Endothelial cell of umbilical vein (primary cell): ENCODE measurements around the gene UQCC2. TPM values are rescaled to one million over a fixed set of nuclear protein-coding genes. Genes with fewer than 3 reads are reported as not detected.

Experiments used
- BruUV-seq: library from RNA; stranded (reverse); fragments of 400-500 nt; replicated peaks from 2 replicates; lab custom pipeline; 2021; lab: Mats Ljungman, UMichigan
- CTCF ChIA-PET: fragments of 300-600, 350-600 bp; sonication (Branson Sonifier 250); formaldehyde crosslinking; loops from one replicate; lab custom pipeline; 2021; ENCODE audit warnings: antibody characterized with exemption, inconsistent platforms; lab: Charles Lee
- POLR2A ChIA-PET: fragments of 300-600, 350-600 bp; sonication (Branson Sonifier 250); formaldehyde crosslinking; loops from one replicate; lab custom pipeline; 2021; ENCODE audit warnings: antibody characterized with exemption, inconsistent platforms; lab: Charles Lee
- DNase-seq: peaks from one replicate; pipeline ENCODE4 v3.0.0-alpha.2; 2011; ENCODE audit warnings: low read depth, low spot score
- FAIRE-seq: peaks from 2 replicates; lab custom pipeline; 2011; peaks lifted over from hg19 to GRCh38; lab: Jason Lieb, UNC
- H2AFZ ChIP-seq: 2 replicates; pipeline ENCODE4 v1.6.0; 2012; ENCODE audit warnings: low read depth, low read length, control low read depth, inconsistent platforms
- H3K27ac ChIP-seq: 2 replicates; pipeline ENCODE4 v1.5.1; 2011; ENCODE audit warnings: low read depth, mild to moderate bottlenecking, control low read depth, low read length, moderate library complexity; ENCODE audit not compliant: insufficient read depth
- H3K27me3 ChIP-seq, 2 experiments: 2 replicates each; pipeline versions ENCODE4 v1.6.0 to v1.6.1; 2011; ENCODE audit warnings: low read length in 2 of 2, mixed read lengths in 1 of 2; ENCODE audit not compliant: control insufficient read depth in 2 of 2, insufficient read depth in 2 of 2
- H3K36me3 ChIP-seq, 2 experiments: 2 replicates in 1 of 2; 3 replicates in 1 of 2; pipeline ENCODE4 v1.5.1; 2011; ENCODE audit warnings: low read length in 2 of 2, mild to moderate bottlenecking in 1 of 2, moderate library complexity in 1 of 2; ENCODE audit not compliant: control insufficient read depth in 2 of 2, insufficient read depth in 2 of 2; ENCODE audit errors: extremely low read depth in 1 of 2
- H3K4me1 ChIP-seq: 3 replicates; pipeline ENCODE4 v1.5.1; 2011; ENCODE audit warnings: mild to moderate bottlenecking, low read length; ENCODE audit not compliant: control insufficient read depth, insufficient read depth; ENCODE audit errors: extremely low read depth
- H3K4me2 ChIP-seq: 2 replicates; pipeline ENCODE4 v1.6.1; 2011; ENCODE audit warnings: low read length, control low read depth, mixed read lengths; ENCODE audit not compliant: insufficient read depth
- H3K4me3 ChIP-seq, 3 experiments: fragments of 200-600 bp in 1 of 3; sonication (generic), shearing (Covaris generic) in 1 of 3; replicated peaks in 1 of 3; 2 replicates each; pipeline ENCODE4 v1.5.1; 2011 to 2016; ENCODE audit warnings: control low read depth in 3 of 3, low read length in 3 of 3, mild to moderate bottlenecking in 2 of 3, inconsistent platforms in 1 of 3, low read depth in 1 of 3, moderate library complexity in 1 of 3; ENCODE audit not compliant: insufficient read depth in 1 of 3
- H3K79me2 ChIP-seq: 2 replicates; pipeline ENCODE4 v1.6.0; 2012; ENCODE audit warnings: low read length, inconsistent platforms; ENCODE audit not compliant: control insufficient read depth, insufficient read depth
- H3K9ac ChIP-seq: replicated peaks from 2 replicates; pipeline ENCODE3; 2011; ENCODE audit warnings: low read length, control low read depth; ENCODE audit not compliant: insufficient read depth; ENCODE audit errors: extremely low read depth
- H3K9me1 ChIP-seq: replicated peaks from 3 replicates; pipeline ENCODE4 v1.6.0; 2011; ENCODE audit warnings: mild to moderate bottlenecking, low read length; ENCODE audit not compliant: control insufficient read depth, insufficient read depth; ENCODE audit errors: extremely low read depth
- H3K9me3 ChIP-seq: replicated peaks from 2 replicates; pipeline ENCODE4 v1.5.1; 2012; ENCODE audit warnings: low read length, inconsistent platforms; ENCODE audit not compliant: control insufficient read depth, insufficient read depth
- H4K20me1 ChIP-seq: replicated peaks from 2 replicates; pipeline ENCODE3; 2011; ENCODE audit warnings: mild to moderate bottlenecking, low read length; ENCODE audit not compliant: control insufficient read depth, insufficient read depth; ENCODE audit errors: extremely low read depth
- CTCF ChIP-seq, 2 donors: IDR thresholded peaks; 1 replicate in 1 of 2; 2 replicates in 1 of 2; pipeline ENCODE4 v1.5.1; 2011; ENCODE audit warnings: low read length in 2 of 2, mild to moderate bottlenecking in 2 of 2, moderate library complexity in 2 of 2, control low read depth in 1 of 2, inconsistent platforms in 1 of 2, low read depth in 1 of 2; ENCODE audit not compliant: insufficient read depth in 1 of 2; ENCODE audit errors: extremely low read depth in 1 of 2
- EZH2 ChIP-seq: IDR thresholded peaks from 2 replicates; pipeline ENCODE4 v1.6.1; 2012; ENCODE audit warnings: borderline replicate concordance, low read depth, mild to moderate bottlenecking, moderate library complexity, low read length, inconsistent platforms; ENCODE audit not compliant: severe bottlenecking
- FOS ChIP-seq: IDR thresholded peaks from 2 replicates; pipeline ENCODE4 v1.6.1; 2011; ENCODE audit warnings: mild to moderate bottlenecking, low read length, moderate library complexity, borderline replicate concordance; ENCODE audit not compliant: insufficient read depth
- GATA2 ChIP-seq: IDR thresholded peaks from 2 replicates; pipeline ENCODE4 v1.7.0; 2011; ENCODE audit warnings: low read depth, mild to moderate bottlenecking, moderate library complexity, mixed read lengths, low read length; ENCODE audit not compliant: insufficient read length, insufficient read depth
- JUN ChIP-seq: IDR thresholded peaks from 2 replicates; pipeline ENCODE4 v1.6.1; 2011; ENCODE audit warnings: borderline replicate concordance, low read depth; ENCODE audit not compliant: insufficient read length, insufficient read depth
- MAX ChIP-seq: IDR thresholded peaks from 2 replicates; pipeline ENCODE4 v1.6.1; 2011; ENCODE audit not compliant: insufficient read depth, insufficient read length
- MYC ChIP-seq: IDR thresholded peaks from one replicate; pipeline ENCODE4 v1.6.1; 2011; ENCODE audit warnings: mild to moderate bottlenecking, low read depth, low read length
- POLR2A ChIP-seq: IDR thresholded peaks from 2 replicates; pipeline ENCODE4 v1.6.1; 2012; ENCODE audit warnings: low read depth, mild to moderate bottlenecking, control low read depth, low read length
- POLR2AphosphoS5 ChIP-seq: IDR thresholded peaks from 2 replicates; pipeline ENCODE4 v1.6.1; 2012; ENCODE audit warnings: low read depth, mild to moderate bottlenecking, control low read depth, low read length, moderate library complexity; ENCODE audit not compliant: insufficient read depth
- dilution Hi-C: fragments of 300-500 bp; cut with MboI; formaldehyde crosslinking; loops from one replicate; pipeline ENCODE4 v1.15.0; 2019; ENCODE audit warnings: low sequenced_read_pairs; ENCODE audit not compliant: extremely low pct_ligation_motif_present
- intact Hi-C: fragments of 100-400 bp; cut with micrococcal nuclease; formaldehyde crosslinking; loops from one replicate; pipeline ENCODE4 v1.10.0; 2022
- polyA plus RNA-seq, 4 experiments: library from polyadenylated mRNA; depleted of rRNA in 3 of 4; stranded (reverse) in 3 of 4; unstranded in 1 of 4; fragments of >200 nt; gene quantifications; 2 replicates each; pipeline versions ENCODE4 v1.2.1 to v1.2.3, GENCODE V29; 2011 to 2012; ENCODE audit warnings: missing spikeins in 1 of 4
- total RNA-seq: library from RNA; stranded (reverse); gene quantifications from 2 replicates; pipeline ENCODE4 v1.2.3, GENCODE V29; 2021

The UQCC2 gene
- total and polyA plus RNA-seq, 2 donors (not counting 3 experiments of a cell fraction or from before 2014, with no cell fraction given): 46.3 to 95.3 TPM

- no peak overlapping the region for H3K27ac ChIP-seq
- H3K9me3 ChIP-seq: no peaks in the 10 kb centered on the region
- H3K79me2 ChIP-seq: no peaks in the 10 kb centered on the region
- H2AFZ ChIP-seq: no peak overlapping the region
- no peak for TF ChIP-seq EZH2
- no peaks in the 10 kb centered on the region for H3K36me3 ChIP-seq
- CTCF ChIA-PET: no interaction called here
- FAIRE-seq (no peak), DNase-seq (no peak)
- H3K9me1 ChIP-seq: no peaks in the 10 kb centered on the region
- intact Hi-C loops (no loop called here), dilution Hi-C loops (no loop called here)
- no peak overlapping the region for H3K9ac ChIP-seq
- no peaks in the 10 kb centered on the region for H4K20me1 ChIP-seq
- no peak overlapping the region for H3K4me2 ChIP-seq
- no peak overlapping the region for H3K4me3 ChIP-seq
- no peaks in the 10 kb centered on the region for H3K4me1 ChIP-seq
- BruUV-seq: no TSS peak
- peaks cover 23 to 26% of the 10 kb centered on the region in 2 experiments for H3K27me3 ChIP-seq
- POLR2A ChIA-PET: no interaction called here
These were observed 7.2 kb upstream of the UQCC2 start for GRCh38 chr6:33718713-33719112.

- FAIRE-seq (no peak), DNase-seq (no peak)
- Histone ChIP-seq H4K20me1 (no peaks in the 10 kb centered on the region), H3K9ac (no peak overlapping the region), H3K79me2 (no peaks in the 10 kb centered on the region), H3K4me2 (no peak overlapping the region), H3K27me3 (peaks cover 19 to 22% of the 10 kb centered on the region in 2 experiments), H3K4me3 (no peak overlapping the region), H3K27ac (no peak overlapping the region), H3K9me3 (no peaks in the 10 kb centered on the region), H3K36me3 (no peaks in the 10 kb centered on the region), H3K9me1 (no peaks in the 10 kb centered on the region), H2AFZ (no peak overlapping the region), H3K4me1 (no peaks in the 10 kb centered on the region)
- intact Hi-C loops (no loop called here), dilution Hi-C loops (no loop called here)
- ChIA-PET POLR2A (interaction anchor here (0.7 kb wide), 1 partner anchor 123 kb away, joined by 5 read pairs; no protein-coding TSS in a partner anchor), CTCF (no interaction called here)
- TF ChIP-seq GATA2: no peak
- no peak for TF ChIP-seq CTCF (IDR thresholded peaks at IDR 0.05; ENCODE audit: extremely low read depth in 1 of 2, insufficient read depth in 1 of 2, low read depth in 1 of 2, low read length in 2 of 2)
- no peak for TF ChIP-seq EZH2
- no peak for TF ChIP-seq JUN
- TF ChIP-seq MYC: no peak
- TF ChIP-seq MAX: no peak
- TF ChIP-seq POLR2AphosphoS5: no peak
- TF ChIP-seq POLR2A: no peak
- TF ChIP-seq FOS: no peak
- no TSS peak for BruUV-seq
These were observed 6.5 kb upstream of the UQCC2 start for GRCh38 chr6:33717934-33718455.
